CD4-positive, alpha-beta T cell treated with Interleukin-21 for 1 hour (primary cell): Measurements from ENCODE around the gene CNOT3.
A peak's percentile ranks its signal among the peaks of the same experiment; 100 is the strongest.
"Not testable (repeated sequence)": the region's sequence is repeated elsewhere in the genome, so short reads cannot be mapped to it uniquely, and the experiment has no call there.

Experiments
- DNase-seq: peaks from one replicate; pipeline ENCODE4 v3.0.0-alpha.2; 2020

CNOT3 gene

GRCh38 chr19:54172471-54173358 lies 35.2 kb downstream of the CNOT3 start, which contains the start of gene TMC4:
Gene TMC4, minus strand, starts transcription at chr19:54173160. Its CDS starts 43 bp downstream, at chr19:54173117.
- no peak for DNase-seq

- DNase-seq: no peak
Observed at GRCh38 chr19:54173359-54173699, 35.8 kb downstream of the CNOT3 start.

- no peak for DNase-seq
Observed at GRCh38 chr19:54173951-54174834, 36.6 kb downstream of the CNOT3 start.

GRCh38 chr19:54178581-54179261 lies 41.2 kb downstream of the CNOT3 start:
- peak; percentile 48 for DNase-seq

- no peak for DNase-seq
Observed at GRCh38 chr19:54179262-54179852, 41.8 kb downstream of the CNOT3 start.

GRCh38 chr19:54179921-54180461 lies 42.4 kb downstream of the CNOT3 start:
- no peak for DNase-seq

GRCh38 chr19:54180691-54181091 lies 43.1 kb downstream of the CNOT3 start:
- DNase-seq: no peak

- DNase-seq: not testable (repeated sequence)
Observed at GRCh38 chr19:54181894-54182293, 44.3 kb downstream of the CNOT3 start.

GRCh38 chr19:54183431-54183830 lies 45.9 kb downstream of the CNOT3 start:
- DNase-seq: no peak

GRCh38 chr19:54186351-54186750 lies 48.8 kb downstream of the CNOT3 start:
- DNase-seq: no peak

- no peak for DNase-seq
Observed at GRCh38 chr19:54186934-54187381, 49.4 kb downstream of the CNOT3 start.

GRCh38 chr19:54188215-54188871 lies 50.8 kb downstream of the CNOT3 start:
- DNase-seq: peak; percentile 63

GRCh38 chr19:54189145-54189734 lies 51.7 kb downstream of the CNOT3 start, which contains the start of gene MBOAT7:
Gene MBOAT7, minus strand, starts transcription at chr19:54189580. Its CDS starts 1,072 bp downstream, at chr19:54188508.
- DNase-seq: no peak

GRCh38 chr19:54189735-54190502 lies 52.4 kb downstream of the CNOT3 start:
- DNase-seq: peak; percentile 100

- DNase-seq: peak; percentile 100
Observed at GRCh38 chr19:54190503-54191010, 53.0 kb downstream of the CNOT3 start.

- DNase-seq: peak; percentile 91
Observed at GRCh38 chr19:54191011-54191810, 53.6 kb downstream of the CNOT3 start, which contains the start of gene TSEN34. Gene TSEN34, plus strand, starts transcription at chr19:54191308. Its CDS starts 57 bp downstream, at chr19:54191365.

- DNase-seq: no peak
Observed at GRCh38 chr19:54191811-54192453, 54.4 kb downstream of the CNOT3 start.

- DNase-seq: no peak
Observed at GRCh38 chr19:54193011-54193410, 55.4 kb downstream of the CNOT3 start.

GRCh38 chr19:54194463-54194862 lies 56.9 kb downstream of the CNOT3 start:
- DNase-seq: not testable (repeated sequence)
